Measurements from ENCODE around the gene BBC3.
"Not testable (repeated sequence)": the region's sequence is repeated elsewhere in the genome, so short reads cannot be mapped to it uniquely, and the experiment has no call there.

Gene BBC3

DNA sequence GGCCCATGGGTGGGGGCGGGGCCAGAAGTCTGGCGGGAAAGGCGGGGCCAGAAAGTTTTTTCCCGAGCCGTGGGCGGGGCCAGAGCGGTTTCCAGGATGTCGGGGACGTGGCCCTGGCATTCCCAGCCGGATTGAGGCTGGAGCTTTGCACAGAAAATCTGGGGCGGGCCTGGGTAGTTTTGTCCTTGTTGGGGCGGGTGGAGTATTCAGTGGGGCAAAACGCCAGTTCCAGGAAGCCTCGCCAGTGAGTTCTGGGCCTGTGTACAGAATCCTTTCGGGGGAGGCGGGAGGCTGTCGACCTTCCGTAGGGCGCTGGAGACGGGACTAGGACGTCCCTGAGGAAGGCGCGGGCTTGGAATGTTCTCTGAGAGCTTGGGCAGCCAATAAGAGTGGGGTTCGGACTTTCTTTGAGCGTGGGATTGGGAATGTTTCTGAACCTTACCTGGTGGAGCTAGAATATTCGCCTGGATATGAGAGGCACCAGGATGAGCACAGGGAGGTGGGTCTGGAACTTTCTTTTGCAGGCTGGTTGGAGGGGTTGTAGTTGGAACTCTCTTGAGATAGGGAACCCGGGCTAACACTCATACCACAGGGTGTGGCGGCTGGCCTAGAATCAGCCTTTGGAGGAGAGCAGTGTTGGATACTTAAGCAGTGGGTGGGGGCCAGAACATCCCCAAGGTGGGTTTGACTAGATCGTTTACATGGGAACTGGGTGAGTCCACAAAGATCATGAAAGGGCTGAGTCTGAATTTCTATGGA lies 26.6 kb upstream of the BBC3 start:
- no peak for DNase-seq (ENCODE audit: low read depth)

DNA sequence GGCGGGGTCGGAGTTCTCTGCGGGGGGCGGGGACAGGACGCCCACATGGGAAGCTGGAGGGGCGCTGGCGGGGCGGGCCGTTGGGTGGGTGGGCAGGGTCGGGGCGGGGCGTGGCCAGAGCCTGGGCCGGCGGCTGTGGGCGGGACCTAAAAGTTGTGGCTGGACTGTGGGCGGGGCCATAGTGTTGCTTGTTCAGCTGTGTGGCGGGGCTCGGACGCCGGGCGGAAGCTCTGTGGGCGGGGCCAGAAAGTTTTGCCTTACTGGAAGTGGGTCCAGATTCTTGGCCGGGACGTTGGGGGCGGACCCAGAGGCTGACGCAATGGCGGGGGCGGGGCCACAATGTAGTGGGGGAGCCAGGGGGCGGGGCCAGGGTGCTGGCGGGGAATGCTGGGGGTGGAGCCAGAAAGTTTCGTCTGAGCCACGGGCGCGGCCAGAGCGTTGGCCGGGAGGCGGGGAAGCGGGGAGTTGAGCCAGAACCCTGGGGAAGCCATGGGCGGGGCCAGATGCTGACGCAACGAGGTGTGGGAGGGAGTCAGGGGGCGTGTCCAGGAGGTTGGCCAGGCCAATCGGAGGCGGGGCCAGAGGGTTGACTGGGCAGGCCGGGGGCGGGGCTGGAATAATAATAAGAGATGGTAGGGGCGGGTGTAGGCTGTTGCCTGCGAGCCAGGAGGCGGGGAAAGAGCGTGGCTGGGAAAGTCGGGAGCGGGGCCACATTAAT lies 25.9 kb upstream of the BBC3 start:
- peak; percentile 95 for DNase-seq (ENCODE audit: low read depth)

DNA sequence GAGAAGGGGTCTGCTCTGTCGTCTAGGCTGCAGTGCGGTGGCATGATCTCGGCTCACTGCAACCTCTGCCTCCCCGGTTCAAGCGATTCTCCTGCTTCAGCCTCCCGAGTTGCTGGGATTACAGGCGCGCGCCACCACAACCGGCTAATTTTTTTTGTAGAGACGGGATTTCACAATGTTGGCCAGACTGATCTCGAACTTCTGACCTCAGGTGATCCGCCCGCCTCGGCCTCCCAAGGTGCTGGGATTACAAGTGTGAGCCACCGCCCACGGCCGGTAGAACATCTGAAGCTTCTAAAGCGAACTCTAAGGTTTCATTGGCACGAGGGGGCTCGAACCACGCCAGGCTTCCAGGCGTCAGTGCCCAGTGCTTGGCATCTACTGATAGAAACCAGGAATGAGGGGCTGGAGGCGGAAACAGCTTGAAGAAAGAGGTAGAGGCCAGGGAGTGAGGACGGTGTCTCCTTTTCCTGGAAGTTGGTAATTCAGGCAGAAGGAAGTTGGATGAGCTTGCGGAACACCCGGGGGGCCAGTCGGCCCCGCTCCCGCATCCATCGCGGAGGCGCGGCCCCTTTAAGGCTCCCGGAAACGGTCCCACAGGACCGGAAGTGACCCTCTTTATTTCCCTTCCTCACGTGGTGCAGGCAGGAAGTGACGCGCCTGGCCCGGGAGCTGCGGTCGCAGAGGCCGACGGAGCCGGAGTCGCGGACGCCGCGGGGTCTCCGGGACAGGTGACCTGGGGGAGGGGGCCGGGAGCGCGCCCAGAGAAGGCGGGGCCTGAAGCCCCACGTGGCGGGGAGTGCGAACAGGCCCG lies 25.1 kb upstream of the BBC3 start, which contains the start of gene CCDC9:
Gene CCDC9, plus strand, starts transcription at position 647 of the 814 bp plus-strand sequence. CDS start 1,876 bp downstream, outside the sequence.
- DNase-seq (ENCODE audit: low read depth), result peak; percentile 84

DNA sequence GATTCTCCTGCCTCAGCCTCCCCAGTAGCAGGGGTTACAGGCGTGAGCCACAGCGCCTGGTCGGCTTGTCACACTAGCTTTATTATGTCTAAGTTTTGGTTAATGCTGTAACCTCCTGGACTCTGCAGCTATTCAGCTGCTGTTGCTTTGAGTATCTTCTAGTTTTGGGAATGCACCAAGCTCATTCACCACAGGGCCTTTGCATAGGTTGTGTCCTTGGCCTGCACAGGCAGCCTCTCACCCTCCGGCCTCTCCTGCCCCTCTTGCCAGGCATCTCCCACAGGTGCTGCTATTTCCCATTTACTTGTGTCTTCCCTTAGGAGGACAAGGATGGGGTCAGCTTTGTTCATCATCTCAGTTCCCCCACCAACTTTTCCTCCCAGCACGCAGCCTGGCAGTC lies 23.0 kb upstream of the BBC3 start:
- DNase-seq (ENCODE audit: low read depth), result no peak

DNA sequence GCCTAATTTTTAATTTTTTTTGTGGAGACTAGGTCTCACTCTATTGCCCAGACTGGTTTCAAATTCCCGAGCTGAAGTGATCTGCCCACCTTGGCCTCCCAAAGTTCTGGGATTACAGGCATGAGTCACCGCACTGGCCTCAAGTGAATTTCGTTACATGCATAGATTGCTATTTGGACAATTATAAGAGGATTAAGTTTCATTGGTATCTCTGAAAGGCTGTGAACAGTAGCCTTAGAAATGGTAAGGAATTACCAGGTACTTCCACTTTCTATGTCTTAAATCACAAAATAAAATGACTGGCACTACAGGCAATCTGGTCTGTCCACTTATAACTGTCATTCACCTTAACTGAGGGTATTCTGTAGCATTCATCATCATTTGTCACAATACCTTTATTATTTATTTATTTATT lies 22.5 kb upstream of the BBC3 start:
- DNase-seq (ENCODE audit: low read depth), result no peak

DNA sequence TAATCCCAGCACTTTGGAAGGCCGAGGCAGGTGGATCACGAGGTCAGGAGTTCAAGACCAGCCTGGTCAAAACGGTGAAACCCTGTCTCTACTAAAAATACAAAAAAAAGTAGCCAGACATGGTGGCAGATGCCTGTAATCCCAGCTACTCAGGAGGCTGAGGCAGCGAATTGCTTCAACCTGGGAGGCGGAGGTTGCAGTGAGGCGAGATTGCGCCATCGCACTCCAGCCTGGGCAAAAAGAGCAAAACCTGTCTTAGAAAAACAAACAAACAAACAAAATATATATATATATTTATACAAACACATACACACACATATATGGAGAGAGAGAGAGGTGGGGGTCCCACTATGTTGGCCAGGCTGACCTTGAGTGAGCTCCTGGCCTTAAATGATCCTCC lies 22.0 kb upstream of the BBC3 start:
- not testable (repeated sequence) for DNase-seq (ENCODE audit: low read depth)

DNA sequence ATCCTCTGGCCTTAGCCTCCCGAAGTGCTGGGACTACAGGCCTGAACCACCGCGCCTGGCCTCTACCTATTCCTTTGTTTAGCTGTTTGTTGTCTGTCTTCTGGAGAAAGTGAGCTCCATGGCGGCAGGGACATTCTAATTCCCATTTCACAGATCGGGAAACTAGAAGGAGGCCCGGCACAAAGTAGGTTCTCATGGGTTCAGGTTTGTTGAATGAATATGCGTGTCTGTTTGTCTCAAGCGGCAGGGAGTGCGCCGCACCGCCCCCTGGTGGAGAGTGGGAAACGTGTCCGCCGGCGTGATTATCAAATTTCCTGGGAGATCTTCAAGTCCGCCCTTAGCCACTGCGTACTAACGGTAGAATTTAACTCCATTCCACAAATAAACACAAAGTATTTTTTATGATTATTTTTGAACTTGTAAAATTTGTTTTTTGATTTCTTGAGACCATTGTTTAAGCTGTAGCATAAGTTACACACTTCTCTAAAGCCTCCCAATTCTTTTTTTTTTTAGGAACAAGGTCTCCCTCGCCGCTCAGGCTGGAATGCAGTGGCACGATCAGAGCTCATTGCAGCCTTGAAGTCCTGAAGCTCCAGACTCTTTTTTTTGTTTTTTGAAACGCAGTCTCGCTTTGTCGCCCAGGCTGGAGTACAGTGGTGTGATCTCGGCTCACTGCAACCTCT lies 16.4 kb upstream of the BBC3 start:
- no peak for DNase-seq (ENCODE audit: low read depth)

DNA sequence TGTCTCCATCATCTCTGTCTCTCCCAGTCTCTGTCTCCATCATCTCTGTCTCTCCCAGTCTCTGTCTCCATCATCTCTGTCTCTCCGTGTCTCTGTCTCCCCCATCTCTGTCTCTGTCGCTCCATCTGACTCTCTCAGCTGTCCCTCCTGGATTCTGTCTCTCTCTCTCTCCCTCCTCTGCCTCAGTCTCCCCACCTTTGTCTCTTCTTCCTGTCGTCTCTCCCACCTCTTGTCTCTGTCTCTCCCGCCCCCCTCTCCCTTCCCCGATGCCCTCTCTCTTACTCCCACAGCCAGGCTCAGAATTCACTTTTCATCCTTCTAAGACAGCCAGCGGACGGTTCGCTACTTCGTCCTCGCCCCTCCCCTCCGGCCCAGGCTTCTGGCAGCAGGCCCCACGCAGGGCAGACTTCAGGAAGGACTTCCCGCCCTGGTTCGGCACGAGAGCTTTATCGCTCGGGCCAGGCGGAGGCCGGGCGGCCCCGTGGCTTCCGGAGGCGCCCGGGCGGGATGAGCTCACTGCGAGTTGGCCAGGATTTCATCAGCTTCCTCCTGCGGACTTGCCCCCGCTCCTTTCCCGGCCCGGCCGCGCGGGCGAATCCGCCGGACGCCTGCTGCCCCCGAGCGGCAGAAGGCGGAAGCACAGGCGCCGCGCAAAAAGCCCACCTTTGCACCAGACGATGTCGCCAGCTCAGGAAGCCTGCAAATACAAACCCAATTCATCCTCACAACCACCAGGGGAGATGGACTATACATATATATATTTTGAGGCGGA lies 13.0 kb upstream of the BBC3 start:
- DNase-seq (ENCODE audit: low read depth), result peak; percentile 77

DNA sequence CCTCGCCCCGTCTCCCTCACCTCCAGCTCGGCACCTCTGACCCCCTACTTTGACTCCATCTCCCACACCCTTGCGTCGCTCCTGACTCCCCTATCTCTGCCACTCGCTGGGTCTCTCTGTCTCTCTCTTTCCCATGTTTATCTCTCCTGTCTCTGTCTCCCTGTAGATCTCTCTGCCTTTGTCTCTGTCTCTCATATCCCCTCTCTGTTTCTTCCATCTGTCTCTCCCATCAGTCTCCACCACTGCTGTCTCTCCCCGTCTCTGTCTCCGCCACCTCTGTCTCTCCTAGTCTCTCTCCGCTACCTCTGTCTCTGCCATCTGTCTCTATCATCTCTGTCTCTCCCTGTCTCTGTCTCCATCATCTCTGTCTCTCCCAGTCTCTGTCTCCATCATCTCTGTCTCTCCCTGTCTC lies 12.4 kb upstream of the BBC3 start:
- DNase-seq (ENCODE audit: low read depth), result no peak

DNA sequence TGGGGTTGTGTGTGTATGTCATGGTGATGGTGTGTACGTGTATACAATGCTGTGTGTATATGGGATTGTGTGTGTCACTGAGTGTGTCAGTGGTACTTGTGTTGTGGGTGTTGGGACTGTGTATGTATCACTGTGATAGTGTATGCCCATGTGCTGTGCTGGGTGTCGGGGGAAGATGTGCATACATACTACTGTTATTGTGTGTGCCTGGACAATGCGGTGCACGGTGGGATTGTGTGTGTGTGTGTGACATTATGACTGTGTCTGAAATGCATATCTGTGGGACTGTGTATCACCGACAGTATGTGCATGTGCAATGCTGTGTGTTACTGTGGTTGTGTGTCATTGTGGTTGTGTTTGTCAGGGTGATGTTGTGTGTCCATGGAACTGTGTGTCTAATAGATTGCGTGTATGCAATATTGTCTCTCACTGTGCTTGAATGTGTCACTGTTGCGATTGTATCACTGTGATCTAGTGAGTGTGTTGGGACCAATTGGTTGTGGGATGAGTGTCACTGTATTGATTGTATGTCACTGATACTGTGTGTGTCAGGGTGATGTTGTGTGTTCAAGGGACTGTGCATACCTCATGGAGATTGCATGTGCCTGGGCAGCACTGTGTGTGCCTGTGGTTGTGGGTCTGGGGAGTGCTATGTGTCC lies 11.0 kb upstream of the BBC3 start:
- DNase-seq (ENCODE audit: low read depth), result no peak

DNA sequence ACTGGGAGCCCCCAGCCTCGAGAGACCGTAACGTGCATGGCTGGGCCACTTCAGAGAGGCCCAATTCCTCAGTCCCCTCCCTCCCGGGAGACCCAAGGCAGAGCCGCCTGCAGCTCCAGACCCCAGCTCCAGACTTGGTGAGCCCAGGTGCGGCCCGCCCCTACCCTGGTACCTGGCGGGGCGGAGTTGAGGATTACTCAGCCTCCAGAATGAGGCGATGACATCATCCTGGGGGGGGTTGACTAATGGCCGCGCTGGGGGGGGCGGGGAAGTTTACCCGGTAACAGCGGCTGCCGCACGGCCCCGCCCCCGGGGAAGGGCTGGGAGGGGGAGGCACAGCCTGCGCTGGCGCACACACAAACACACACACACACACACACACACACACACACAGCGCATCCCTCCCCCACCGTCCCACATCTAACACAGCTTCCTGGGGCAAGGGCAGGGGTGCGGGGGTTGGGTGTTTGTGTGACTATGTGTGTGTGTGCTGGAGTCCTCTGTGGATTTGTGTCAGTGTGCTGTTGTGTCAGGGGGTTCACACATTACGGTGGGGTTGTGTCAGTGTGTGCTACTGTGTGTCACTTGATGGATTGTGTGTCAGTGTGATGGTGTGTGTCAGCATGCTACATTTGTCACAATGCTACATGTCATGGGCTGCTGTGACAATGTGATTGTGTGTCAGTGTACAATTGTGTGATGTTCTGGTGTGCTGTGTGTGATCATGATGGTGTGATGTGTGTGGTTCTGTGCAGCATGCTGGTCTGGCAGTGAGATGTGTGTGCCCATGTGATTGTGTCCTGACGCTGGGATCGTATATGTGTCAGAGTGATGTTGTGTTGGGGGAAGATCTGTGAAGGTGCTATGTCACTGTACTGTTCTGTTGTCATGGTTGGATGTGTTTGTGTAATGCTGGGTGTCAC lies 10.3 kb upstream of the BBC3 start:
- DNase-seq (ENCODE audit: low read depth), result peak; percentile 85

DNA sequence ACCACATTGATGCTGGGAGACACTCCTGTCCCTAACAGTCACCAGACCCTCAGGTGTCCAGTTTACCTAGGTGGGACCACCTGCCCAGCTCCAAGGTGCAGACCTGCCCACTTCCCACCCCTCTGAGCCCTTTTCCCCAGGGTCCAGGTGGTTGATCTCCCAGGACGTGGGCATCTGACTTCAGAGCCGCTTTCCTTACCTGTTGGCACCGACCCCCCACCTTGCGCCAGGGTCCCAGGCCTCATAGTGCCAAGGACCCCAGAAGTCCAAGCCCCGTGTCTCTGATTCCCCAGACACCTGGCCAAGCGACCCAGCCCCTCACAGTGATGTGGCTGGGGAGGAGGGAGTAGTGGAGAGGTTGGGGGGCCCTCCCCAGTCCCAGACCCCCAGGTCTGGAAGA lies 9.6 kb upstream of the BBC3 start:
- no peak for DNase-seq (ENCODE audit: low read depth)

DNA sequence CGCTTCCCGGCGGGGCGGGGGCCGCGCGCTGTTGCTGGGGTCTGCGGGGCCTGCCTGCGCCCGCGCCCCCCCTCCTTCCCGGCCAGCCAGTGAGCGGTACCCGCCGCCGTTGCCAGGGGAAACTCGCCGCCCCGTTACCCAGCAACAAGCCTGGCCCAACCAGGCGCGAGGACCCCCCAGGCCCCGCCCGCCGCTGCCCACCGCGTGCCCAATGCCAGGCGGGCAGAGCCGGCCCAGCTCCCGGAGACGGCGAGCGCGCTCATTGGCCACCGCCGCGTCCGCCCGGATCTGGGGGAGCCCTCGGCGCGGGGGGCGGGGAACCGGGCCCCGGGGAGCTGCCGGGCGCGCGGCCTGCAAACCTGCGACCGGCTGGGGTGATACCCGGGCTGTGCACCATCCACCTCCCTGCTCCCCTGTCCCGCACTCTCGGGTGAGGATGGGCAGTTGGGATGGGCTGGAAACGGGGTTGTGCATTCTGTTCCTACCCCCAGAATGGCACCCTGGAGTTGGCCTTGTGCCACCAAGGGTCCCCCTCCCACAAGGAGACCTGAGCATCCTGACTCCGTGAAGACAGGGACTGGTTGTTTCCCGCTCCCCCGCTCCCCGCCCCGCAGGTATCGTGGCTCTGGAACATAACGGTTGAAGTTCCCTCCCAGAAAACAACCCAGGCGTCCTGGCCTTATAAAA lies 8.8 kb upstream of the BBC3 start:
- DNase-seq (ENCODE audit: low read depth), result peak; percentile 72

DNA sequence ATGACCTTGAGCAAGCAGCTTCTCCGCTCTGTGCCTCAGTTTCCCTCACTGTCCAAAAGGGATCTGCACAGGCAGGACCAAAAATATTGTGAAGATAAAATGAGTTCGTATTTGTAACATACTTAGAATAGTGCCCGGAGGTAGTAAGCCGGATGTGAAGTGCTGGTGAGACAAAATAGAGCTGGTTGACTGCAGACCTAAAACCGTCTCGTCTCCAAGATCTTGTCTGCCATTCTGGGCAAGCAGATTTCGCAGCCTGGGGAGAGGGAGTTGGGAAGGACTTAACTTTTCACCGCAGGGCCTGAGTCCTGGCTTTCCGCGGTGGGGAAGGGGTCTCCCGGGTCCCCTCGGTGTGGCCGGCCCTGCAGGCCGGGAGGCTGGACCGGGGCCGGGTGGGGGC lies 8.2 kb upstream of the BBC3 start:
- no peak for DNase-seq (ENCODE audit: low read depth)

DNA sequence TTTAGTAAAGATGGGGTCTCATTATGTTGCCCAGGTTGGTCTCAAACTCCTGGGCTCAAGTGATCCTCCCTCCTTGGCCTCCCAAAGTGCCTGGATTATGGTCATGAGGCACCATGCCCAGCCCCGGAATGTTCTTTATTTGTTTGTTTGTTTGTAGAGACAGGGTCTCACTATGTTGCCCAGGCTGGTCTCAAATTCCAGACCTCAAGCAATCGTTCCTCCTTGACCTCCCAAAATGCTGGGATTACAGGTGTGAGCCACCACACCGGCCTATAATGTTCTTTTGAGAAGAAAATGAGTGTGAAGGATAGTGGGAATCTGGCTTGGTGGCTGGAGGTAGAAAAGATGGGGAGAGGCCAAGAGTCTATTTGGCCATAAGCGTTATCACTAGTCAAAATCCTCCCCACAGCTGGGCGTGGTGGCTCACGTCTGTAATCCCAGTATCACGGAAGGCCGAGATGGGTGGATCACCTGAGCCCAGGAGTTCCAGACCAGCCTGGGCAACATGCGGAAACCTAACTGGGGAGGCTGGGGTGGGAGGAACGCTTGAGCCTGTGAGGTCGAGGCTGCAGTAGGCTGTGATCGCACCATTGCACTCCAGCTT lies 5.2 kb upstream of the BBC3 start:
- no peak for DNase-seq (ENCODE audit: low read depth)

DNA sequence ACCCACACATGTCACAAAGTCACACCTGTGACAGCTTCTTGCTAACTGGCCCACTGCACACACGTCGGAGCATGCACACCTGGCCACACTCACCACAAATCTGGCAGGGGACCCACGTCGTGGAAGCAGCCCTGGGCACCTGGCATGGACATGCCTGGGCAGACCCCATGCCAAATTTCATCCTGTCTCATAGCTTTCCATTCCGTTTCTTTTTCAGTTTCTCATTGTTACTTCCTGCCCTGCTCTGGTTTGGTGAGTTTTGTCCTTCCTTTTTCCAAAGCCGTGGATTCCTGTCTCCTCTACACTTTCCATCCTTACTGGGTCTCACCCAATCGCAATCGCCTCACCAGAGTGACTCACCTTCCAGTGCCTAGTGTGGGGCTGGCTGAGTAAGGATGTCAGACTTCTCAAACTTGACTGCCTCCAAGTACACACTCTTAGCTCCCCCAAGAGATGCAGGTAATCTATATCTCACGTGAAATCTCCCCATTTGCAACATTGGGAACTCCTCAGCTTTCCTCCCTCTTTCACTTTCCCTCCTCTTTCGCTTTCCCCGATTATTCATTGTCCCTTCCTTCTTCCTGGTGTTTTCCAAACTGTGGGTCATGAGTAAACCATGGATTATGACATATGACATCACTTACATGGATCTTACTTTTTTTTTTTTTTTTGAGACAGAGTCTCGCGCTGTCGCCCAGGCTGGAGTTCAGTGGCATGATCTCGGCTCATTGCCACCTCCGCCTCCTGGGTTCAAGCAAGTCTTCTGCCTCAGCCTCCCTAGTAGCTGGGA lies 1.6 kb upstream of the BBC3 start:
- DNase-seq (ENCODE audit: low read depth), result no peak

DNA sequence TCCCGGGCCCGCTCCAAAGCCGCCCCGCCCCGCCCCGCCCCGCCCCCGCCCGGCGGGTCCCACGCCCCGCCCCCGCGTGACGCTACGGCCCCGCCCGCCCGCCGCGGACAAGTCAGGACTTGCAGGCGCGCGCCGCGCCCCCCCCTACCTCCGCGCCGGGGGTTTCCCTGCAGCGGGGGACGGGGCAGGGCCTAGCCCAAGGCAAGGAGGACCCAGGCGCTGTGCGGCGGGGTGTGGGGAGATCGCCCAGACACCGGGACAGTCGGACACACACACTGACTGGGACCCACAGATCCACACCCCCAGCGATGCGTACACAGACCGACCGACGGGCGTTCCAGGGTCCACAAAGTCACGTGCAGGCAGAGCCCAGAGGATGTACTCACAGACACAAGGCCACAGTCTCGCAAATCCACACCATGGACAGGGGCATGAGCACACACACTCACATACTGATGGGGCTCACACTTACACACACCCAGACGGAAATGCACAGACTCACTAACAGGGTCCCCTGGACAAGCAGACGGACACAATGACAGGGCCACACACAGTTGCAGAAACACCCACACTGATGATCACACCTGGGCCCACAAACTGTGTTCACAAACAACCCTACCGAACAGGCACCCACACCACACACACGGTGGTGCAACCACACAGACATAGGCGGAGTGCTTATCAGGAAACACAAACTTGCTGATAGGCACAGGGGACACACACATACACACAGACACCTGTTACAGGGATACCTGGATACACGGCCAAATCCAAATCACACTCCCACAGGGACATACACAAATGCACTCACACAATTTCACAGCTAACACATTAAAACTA lies 436 bp upstream of the BBC3 start:
- DNase-seq (ENCODE audit: low read depth), result peak; percentile 93

All from T-helper 22 cell (primary cell).